OCI-LY7 (cell line): ENCODE data around the gene UPK3A. TPM values are rescaled to one million over a fixed set of nuclear protein-coding genes. Genes with fewer than 3 reads are reported as not detected.
A peak's percentile ranks its signal among the peaks of the same experiment; 100 is the strongest.

Source experiments
- BruUV-seq: library from RNA; stranded (reverse); fragments of 400-500 nt; replicated peaks from 2 replicates; lab custom pipeline; 2021; lab: Mats Ljungman, UMichigan
- CTCF ChIA-PET: fragments of 300-600 bp; sonication (Branson Sonifier 250); formaldehyde crosslinking; loops from one replicate; lab custom pipeline; 2022; ENCODE audit warnings: antibody characterized with exemption; ENCODE audit not compliant: unreplicated experiment; lab: Charles Lee
- POLR2A ChIA-PET: fragments of 300-600 bp; sonication (Branson Sonifier 250); formaldehyde crosslinking; loops from one replicate; lab custom pipeline; 2022; ENCODE audit warnings: antibody characterized with exemption; lab: Charles Lee
- DNase-seq: peaks from one replicate; pipeline ENCODE4 v3.0.0-alpha.2; 2015; ENCODE audit warnings: low spot score
- H2AFZ ChIP-seq: fragments of 200-600 bp; sonication (generic), shearing (Covaris generic); 2 replicates; pipeline ENCODE4 v1.6.1; 2014; ENCODE audit warnings: mild to moderate bottlenecking, antibody characterized with exemption, low read length, moderate library complexity
- H3K27ac ChIP-seq: fragments of 200-600 bp; sonication (generic); 2 replicates; pipeline ENCODE4 v1.5.1; 2014; ENCODE audit warnings: mixed run types, low read depth, mild to moderate bottlenecking, moderate library complexity, low read length, inconsistent platforms; ENCODE audit not compliant: poor library complexity, severe bottlenecking
- H3K36me3 ChIP-seq: fragments of 200-600 bp; sonication (generic); 2 replicates; pipeline ENCODE4 v1.6.1; 2014; ENCODE audit warnings: mild to moderate bottlenecking, antibody characterized with exemption, low read length, moderate library complexity, mixed read lengths; ENCODE audit not compliant: insufficient read depth
- H3K4me1 ChIP-seq: fragments of 200-600 bp; sonication (generic); 2 replicates; pipeline ENCODE4 v1.5.1; 2014; ENCODE audit warnings: mild to moderate bottlenecking, low read length; ENCODE audit not compliant: insufficient read depth, poor library complexity, severe bottlenecking
- H3K4me2 ChIP-seq: fragments of 200-600 bp; sonication (generic); 2 replicates; pipeline ENCODE4 v1.6.1; 2014; ENCODE audit warnings: mild to moderate bottlenecking, low read length
- H3K4me3 ChIP-seq: fragments of 200-600 bp; sonication (generic); 2 replicates; pipeline ENCODE4 v1.5.1; 2014; ENCODE audit warnings: mild to moderate bottlenecking, low read depth, low read length; ENCODE audit not compliant: poor library complexity, severe bottlenecking
- H3K79me2 ChIP-seq: fragments of 200-600 bp; sonication (generic); 2 replicates; pipeline ENCODE4 v1.6.1; 2016; ENCODE audit warnings: low read depth, mild to moderate bottlenecking, low read length, moderate library complexity, mixed read lengths; ENCODE audit not compliant: insufficient read depth
- H3K9me2 ChIP-seq: fragments of 200-600 bp; sonication (generic); 2 replicates; pipeline ENCODE4 v1.6.1; 2016; ENCODE audit warnings: mild to moderate bottlenecking, low read length, mixed read lengths; ENCODE audit not compliant: insufficient read depth
- H3K9me3 ChIP-seq: fragments of 200-600 bp; sonication (generic); 2 replicates; pipeline ENCODE4 v1.6.1; 2014; ENCODE audit warnings: mild to moderate bottlenecking, mixed run types, low read length, mixed read lengths
- H4K20me1 ChIP-seq: fragments of 200-600 bp; sonication (generic); 2 replicates; pipeline ENCODE4 v1.6.1; 2014; ENCODE audit warnings: mild to moderate bottlenecking, antibody characterized with exemption, low read length, moderate library complexity, mixed read lengths; ENCODE audit not compliant: insufficient read depth
- CTCF ChIP-seq: fragments of 200-600 bp; sonication (generic); conservative IDR thresholded peaks from 2 replicates; pipeline ENCODE4 v1.5.1; 2014; ENCODE audit warnings: mild to moderate bottlenecking, antibody characterized with exemption, low read length, moderate library complexity, mixed read lengths
- EZH2phosphoT487 ChIP-seq: fragments of 200-600 bp; sonication (generic); IDR thresholded peaks from 2 replicates; pipeline ENCODE4 v1.6.1; 2018; ENCODE audit warnings: low read depth, borderline replicate concordance, mild to moderate bottlenecking, mixed run types, antibody characterized with exemption, low read length, moderate library complexity, mixed read lengths
- intact Hi-C: fragments of 100-400 bp; cut with micrococcal nuclease; formaldehyde crosslinking; loops from one replicate; pipeline ENCODE4 v1.10.0; 2022; ENCODE audit not compliant: unreplicated experiment
- total RNA-seq, 2 experiments: library from RNA; depleted of rRNA in 1 of 2; stranded (reverse); fragments of >200 nt in 1 of 2; shearing (Covaris generic) in 1 of 2; gene quantifications; 2 replicates each; pipeline ENCODE4 v1.2.3, GENCODE V29; 2014 to 2022

Gene UPK3A
- total RNA-seq, 2 experiments from 2014 or later, result not detected

- ChIA-PET POLR2A (no interaction called here), CTCF (no interaction called here)
- Histone ChIP-seq H3K9me3 (no peaks in the 10 kb centered on the region), H3K9me2 (no peaks in the 10 kb centered on the region), H3K4me2 (peak overlapping the region; percentile 89), H2AFZ (no peak overlapping the region), H3K4me1 (peaks cover 74% of the 10 kb centered on the region), H3K27ac (peak overlapping the region; percentile 51), H3K36me3 (peaks cover 29% of the 10 kb centered on the region; the same call in 1 of the 2 replicates), H3K79me2 (peaks cover 44% of the 10 kb centered on the region), H4K20me1 (peaks cover 16% of the 10 kb centered on the region), H3K4me3 (peak overlapping the region; percentile 84)
- intact Hi-C loops, result loop anchor here (10.0 kb wide), 1 partner anchor 75 kb away; the partner anchor contains the start of gene NUP50
- BruUV-seq, result no TSS peak
- DNase-seq, result no peak
- TF ChIP-seq EZH2phosphoT487, result no peak
- TF ChIP-seq CTCF, result no peak
Observed at GRCh38 chr22:45239681-45240051, 45.1 kb upstream of the UPK3A start.

GRCh38 chr22:45240104-45240809 lies 44.5 kb upstream of the UPK3A start:
- Histone ChIP-seq H3K4me2 (peak overlapping the region; percentile 89), H3K27ac (peak overlapping the region; percentile 51), H3K4me1 (peaks cover 74% of the 10 kb centered on the region), H2AFZ (no peak overlapping the region), H4K20me1 (peaks cover 16% of the 10 kb centered on the region), H3K9me3 (no peaks in the 10 kb centered on the region), H3K79me2 (peaks cover 39% of the 10 kb centered on the region), H3K4me3 (peak overlapping the region; percentile 84), H3K36me3 (peaks cover 26% of the 10 kb centered on the region; the same call in 1 of the 2 replicates), H3K9me2 (no peaks in the 10 kb centered on the region)
- no peak for TF ChIP-seq CTCF
- no peak for TF ChIP-seq EZH2phosphoT487
- intact Hi-C loops, result no loop called here
- POLR2A ChIA-PET, result no interaction called here
- no TSS peak for BruUV-seq
- CTCF ChIA-PET, result no interaction called here
- DNase-seq, result peak; percentile 41
